NCI-H2171 treated with DMSO at 0.1 percent for 48 hours (cell line): ENCODE measurements around the gene FBXO28.

Experiments used
- DNase-seq: peaks from one replicate; lab custom pipeline; 2025; lab: John Stamatoyannopoulos, UW

Gene FBXO28

DNA sequence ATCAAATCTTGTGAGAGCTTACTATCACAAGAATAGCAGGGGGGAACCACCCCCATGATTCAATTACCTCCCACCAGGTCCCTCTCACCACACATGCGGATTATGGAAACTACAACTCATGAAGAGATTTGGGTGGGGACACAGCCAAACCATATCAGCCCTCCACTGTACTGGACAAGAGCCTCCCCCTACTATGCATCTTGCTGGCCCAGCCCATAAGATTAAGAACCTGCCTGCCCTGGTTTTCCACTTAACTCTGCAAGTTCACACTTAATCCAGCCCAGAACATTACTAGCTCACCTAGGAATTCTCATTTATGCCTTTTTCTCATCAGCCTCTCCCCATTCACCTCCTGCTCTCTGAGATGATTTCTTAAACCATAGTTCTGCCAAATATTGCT is 18.0 kb upstream of the FBXO28 start:
- DNase-seq: no peak

DNA sequence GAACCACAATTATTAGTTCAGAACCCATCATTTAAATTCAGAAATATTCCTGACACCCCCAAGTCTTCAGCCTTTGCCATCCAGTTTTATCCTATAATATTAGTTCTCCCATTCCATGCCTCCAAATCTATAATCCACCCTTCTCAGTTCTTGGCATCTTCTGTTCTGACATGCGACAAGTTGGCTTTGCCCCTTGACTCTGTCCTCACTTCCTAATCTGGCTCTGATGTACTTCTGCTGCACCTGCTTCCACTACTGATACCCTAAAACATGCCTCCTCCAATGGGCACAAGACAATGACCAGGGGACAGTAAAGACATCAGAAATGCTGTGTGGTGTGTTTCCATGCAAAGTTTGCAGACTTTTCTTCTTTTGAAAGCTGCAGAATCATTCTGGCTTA is 17.1 kb upstream of the FBXO28 start:
- DNase-seq: no peak

- no peak for DNase-seq
These were observed 15.9 kb upstream of the FBXO28 start for GRCh38 chr1:224098007-224098406.

GRCh38 chr1:224106568-224107281 is 7.2 kb upstream of the FBXO28 start:
- DNase-seq: peak; percentile 59

- no peak for DNase-seq
These were observed 6.7 kb upstream of the FBXO28 start for GRCh38 chr1:224107282-224107625.

DNA sequence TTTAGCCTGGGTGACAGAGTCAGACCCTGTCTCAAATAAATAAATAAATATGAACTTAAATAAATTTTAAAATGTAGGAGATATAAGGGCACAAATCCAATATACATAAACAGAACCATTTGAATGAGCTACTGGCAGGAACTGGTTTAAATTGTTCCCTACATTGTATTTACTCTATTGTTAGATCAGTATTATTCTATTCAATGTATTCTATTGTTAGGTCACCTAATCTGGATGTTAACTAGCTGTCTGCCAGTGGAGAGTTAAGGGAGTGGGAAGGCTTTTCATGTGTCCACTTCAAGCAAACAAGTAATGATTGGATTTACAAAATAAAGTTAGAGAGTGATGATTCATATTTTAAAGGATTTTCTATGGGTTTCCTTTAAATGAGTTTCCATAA is 4.9 kb upstream of the FBXO28 start:
- DNase-seq: no peak

DNA sequence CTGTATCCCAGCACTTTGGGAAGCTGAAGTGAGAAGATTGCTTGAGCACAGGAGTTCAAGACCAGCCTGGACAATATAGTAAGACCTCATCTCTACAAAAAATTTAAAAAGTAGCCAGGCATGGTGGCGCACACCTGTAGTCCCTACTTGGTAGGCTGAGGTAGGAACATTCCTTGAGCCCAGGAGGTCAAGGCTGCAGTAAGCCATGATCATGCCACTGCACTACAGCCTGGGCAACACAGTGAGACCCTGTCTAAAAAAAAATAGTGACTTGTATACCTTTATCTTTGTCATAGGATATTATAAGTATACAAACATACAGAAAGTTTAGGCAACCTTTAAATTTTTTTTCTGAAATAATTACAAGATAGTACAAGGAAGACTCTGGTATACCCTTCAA is 3.9 kb upstream of the FBXO28 start:
- no peak for DNase-seq

DNA sequence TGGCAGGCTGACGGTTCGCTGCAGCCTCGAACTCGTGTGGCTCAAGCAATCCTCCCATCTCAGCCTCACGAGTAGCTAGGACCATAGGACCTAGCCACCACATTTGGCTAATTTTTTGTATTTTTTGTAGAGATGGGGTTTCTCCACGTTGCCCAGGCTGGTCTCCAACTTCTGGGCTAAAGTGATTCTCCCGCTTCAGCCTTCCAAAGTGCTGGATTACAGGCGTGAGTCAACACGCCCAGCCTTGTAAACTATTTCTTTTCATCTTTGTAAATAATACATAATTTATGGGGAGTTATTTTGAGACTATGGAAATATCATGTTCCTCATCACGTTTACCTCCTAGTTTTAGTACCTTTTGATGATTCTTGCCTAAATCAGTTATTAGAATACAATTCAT is 906 bp upstream of the FBXO28 start:
- no peak for DNase-seq

DNA sequence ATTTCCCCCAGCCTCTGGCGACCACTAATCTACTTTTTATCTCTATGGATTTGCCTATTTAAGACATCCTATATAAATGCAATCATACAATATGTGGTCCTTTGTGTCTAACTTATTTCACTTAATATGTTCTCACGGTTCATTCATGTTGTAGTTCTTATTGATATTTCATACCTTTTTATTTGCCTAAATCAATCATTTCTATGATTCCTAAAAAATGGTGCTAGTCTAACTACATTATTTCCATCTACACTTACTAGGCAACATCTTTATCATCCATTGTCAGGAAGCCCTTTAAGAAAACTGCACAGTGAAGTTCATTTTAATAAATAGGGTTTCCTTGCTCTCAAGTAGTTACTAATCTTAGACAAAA is 380 bp upstream of the FBXO28 start:
- no peak for DNase-seq

DNA sequence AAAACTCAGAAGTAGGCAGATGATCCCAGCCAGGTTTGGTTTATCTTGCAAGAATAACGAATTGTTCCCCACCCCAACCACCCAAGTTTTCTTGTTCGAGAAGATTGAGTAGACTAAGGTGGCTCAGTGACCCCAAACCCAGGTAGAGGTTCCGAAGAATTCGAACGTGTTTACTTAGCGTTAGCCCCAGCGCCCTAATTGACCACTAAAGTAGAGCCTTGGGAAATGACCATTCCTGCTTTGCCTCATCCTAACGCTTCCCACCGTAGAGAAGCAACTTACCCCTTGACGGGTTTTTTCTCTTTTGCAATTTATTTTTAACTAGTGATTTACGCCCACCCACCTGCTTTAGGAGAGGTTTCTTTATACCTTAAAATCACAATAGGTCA is 870 bp downstream of the FBXO28 start:
- DNase-seq: no peak

GRCh38 chr1:224116131-224116530 is 2.2 kb downstream of the FBXO28 start:
- peak; percentile 93 for DNase-seq

DNA sequence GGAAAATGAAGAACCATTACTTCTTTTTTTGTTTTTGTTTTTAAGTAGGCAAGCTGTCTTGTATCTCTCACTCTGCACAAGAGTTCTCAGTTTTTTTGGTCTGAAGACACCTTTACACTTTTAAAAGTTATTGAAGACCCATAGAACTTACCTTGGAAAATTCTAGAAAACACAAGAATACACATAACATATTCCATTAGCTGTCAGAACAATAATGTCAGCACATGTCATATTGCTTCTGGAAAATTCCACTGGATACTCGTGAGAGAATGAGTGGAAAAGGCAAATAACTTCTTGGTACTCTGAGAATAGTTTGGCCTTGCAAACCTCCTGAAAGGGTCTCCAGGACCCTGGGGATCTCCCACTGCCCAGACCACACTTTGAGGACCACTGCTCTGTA is 4.8 kb downstream of the FBXO28 start:
- no peak for DNase-seq

GRCh38 chr1:224123136-224123535 is 9.2 kb downstream of the FBXO28 start:
- DNase-seq: no peak

- DNase-seq: no peak
These were observed 10.3 kb downstream of the FBXO28 start for GRCh38 chr1:224124220-224124619.

DNA sequence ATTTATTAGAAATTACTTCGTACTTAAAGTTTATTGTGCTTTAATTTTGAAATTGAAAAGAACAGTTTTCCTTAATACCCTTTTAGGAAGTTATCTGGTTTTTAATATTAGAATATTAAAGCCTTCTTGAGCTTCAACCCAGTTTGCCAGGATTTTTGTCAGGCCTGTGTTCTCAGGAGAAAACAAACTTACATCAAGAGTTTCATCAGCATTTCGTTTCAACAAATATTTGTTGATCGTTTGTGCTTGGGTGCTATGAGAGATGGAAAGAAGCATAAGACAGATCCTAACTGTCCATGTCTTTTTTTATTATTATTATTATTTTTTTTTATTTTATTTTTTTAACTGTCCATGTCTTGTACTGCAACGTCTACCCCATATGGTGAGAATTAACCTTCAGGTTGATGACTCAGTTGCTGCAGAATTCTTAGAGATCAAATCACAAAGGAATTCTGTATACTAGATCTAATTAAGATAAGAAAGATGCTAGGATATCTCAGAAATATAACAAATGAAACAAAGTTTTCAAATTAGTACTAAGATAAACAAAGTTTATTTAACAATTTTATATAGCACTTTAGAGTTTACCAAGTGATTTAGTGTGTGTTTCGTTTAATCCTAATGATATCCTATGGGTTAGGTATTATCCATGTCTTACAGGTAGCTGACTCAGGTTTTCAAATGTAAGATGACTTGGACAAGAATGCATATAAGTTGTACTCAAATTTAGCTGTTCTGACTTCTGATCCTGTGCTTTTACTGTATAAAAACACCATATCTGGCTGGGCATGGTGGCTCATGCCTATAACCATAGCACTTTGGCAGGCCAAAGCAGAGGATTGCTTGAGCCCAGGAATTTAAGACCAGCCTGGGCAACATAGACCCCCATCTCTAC is 14.3 kb downstream of the FBXO28 start:
- no peak for DNase-seq

DNA sequence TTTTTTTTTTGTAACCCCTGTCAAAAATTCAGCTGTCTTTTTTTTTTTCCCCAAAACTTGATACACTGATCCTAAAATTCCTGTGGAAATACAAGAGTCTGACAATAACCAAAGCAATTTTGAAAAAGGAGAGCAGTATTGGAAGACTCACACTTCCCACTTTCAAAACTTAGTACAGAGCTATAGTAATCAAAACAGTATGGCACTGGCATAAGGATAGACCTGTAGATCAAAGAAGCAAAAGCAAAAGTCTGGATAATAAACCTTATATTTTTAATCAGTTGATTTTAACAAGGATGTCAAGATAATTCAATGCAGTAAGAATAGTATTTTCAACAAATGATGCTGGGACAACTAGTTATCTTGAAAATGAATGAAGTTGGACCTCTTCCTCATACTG is 17.3 kb downstream of the FBXO28 start:
- DNase-seq: no peak

- DNase-seq: no peak
These were observed 19.0 kb downstream of the FBXO28 start for GRCh38 chr1:224132901-224133300.

GRCh38 chr1:224133741-224134299 is 19.9 kb downstream of the FBXO28 start:
- no peak for DNase-seq

- DNase-seq: no peak
These were observed 23.6 kb downstream of the FBXO28 start for GRCh38 chr1:224137518-224137917.

- no peak for DNase-seq
These were observed 24.3 kb downstream of the FBXO28 start for GRCh38 chr1:224138198-224138597.

DNA sequence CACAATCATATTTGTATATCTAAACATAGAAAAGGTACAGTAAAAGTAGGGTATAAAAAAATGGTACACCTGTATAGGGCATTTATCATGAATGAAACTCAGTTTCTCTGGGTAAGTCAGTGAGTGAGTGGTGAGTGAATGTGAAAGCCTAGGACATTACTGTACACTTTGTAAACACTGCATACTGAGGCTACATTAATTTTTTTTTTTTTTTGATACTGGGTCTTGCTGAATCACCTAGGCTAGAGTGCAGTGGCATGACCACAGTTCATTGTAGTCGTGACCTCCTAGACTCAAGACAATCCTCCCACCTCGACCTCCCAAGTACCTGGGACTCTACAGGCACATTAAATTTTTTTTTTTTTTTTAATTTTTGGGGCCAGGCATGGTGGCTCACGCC is 27.8 kb downstream of the FBXO28 start:
- DNase-seq: no peak

DNA sequence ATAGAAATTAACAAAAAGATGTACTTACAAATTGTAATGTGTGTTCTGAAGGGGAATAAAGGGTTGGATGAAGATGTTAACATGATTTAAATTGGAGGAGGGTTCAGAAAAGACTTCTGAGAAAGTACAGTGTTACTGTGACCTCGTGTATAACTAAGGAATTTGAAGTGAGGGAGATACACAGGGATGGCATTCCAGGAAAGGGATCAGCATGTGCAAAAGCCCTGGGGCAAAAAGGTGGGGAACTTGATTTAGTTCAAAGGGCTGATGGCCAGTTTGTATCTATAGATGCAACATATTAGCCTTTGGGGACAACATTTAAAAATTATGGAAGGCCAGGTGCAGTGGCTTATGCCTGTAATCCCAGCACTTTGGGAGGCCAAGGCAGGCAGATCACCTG is 35.8 kb downstream of the FBXO28 start:
- no peak for DNase-seq

GRCh38 chr1:224151117-224151516 is 37.2 kb downstream of the FBXO28 start:
- DNase-seq: peak; percentile 40
